Peyer's patch (tissue), 4 donors: ENCODE measurements around the gene RHOA. TPM values are rescaled to one million over a fixed set of nuclear protein-coding genes. Genes with fewer than 3 reads are reported as not detected.
"Not testable (repeated sequence)": the region's sequence is repeated elsewhere in the genome, so short reads cannot be mapped to it uniquely, and the experiment has no call there.

Experiments used
- DNase-seq, 3 donors: peaks; one replicate each; pipeline ENCODE4 v3.0.0-alpha.2; 2017 to 2019
- H3K27ac ChIP-seq, 4 donors: fragments of 200-600 bp; sonication (generic); one replicate each; pipeline ENCODE4 v1.5.1; 2016 to 2019
- H3K27me3 ChIP-seq, 2 donors: fragments of 200-600 bp; sonication (generic); one replicate each; pipeline ENCODE4 v1.5.1; 2019
- H3K36me3 ChIP-seq, 3 donors: fragments of 200-600 bp; sonication (generic); one replicate each; pipeline ENCODE4 v1.5.1; 2016 to 2019
- H3K4me1 ChIP-seq, 4 donors: fragments of 200-600 bp; sonication (generic); one replicate each; pipeline ENCODE4 v1.5.1; 2016 to 2019
- H3K4me3 ChIP-seq, 4 donors: fragments of 200-600 bp; sonication (generic); 1 replicate in 3 of 4; 2 replicates in 1 of 4; pipeline ENCODE4 v1.5.1; 2016 to 2019; ENCODE audit warnings: mild to moderate bottlenecking in 1 of 4
- H3K9me3 ChIP-seq, 4 donors: fragments of 200-600 bp; sonication (generic); one replicate each; pipeline ENCODE4 v1.5.1; 2016 to 2019; ENCODE audit warnings: mild to moderate bottlenecking in 1 of 4
- CTCF ChIP-seq, 6 experiments: fragments of 450-650 bp in 4 of 6; fragments of 200-600 bp in 2 of 6; sonication (generic) in 1 of 6; IDR thresholded peaks; one replicate each; pipeline ENCODE4 v1.5.1; 2017 to 2019; ENCODE audit warnings: antibody characterized with exemption in 6 of 6, mild to moderate bottlenecking in 3 of 6, moderate library complexity in 1 of 6
- POLR2A ChIP-seq, 2 donors: fragments of 450-650 bp; IDR thresholded peaks; one replicate each; pipeline ENCODE4 v1.5.1; 2017; ENCODE audit warnings: antibody characterized with exemption in 2 of 2, mild to moderate bottlenecking in 2 of 2, moderate library complexity in 2 of 2
- total RNA-seq, 4 donors: library from RNA; depleted of rRNA; stranded (reverse); fragments of >200 nt; gene quantifications; one replicate each; pipeline ENCODE4 v1.1.0, GENCODE V29; 2016

Gene RHOA
- total RNA-seq, 4 donors from 2014 or later, result 223 to 294 (median 274) TPM

- no peaks in the 10 kb centered on the region for H3K9me3 ChIP-seq
- H3K4me1 ChIP-seq, result peaks cover 0 to 5% (median 0%) of the 10 kb centered on the region in 4 donors
- DNase-seq, result no peak
- H3K27ac ChIP-seq, result peak overlapping the region; percentile 32 to 70 (median 48)
- TF ChIP-seq CTCF (IDR thresholded peaks at IDR 0.05) (no peak), POLR2A (IDR thresholded peaks at IDR 0.05) (no peak)
- no peaks in the 10 kb centered on the region for H3K27me3 ChIP-seq
- no peaks in the 10 kb centered on the region for H3K36me3 ChIP-seq
- no peak overlapping the region for H3K4me3 ChIP-seq
Observed at GRCh38 chr3:49351521-49352011, 60.2 kb downstream of the RHOA start.

- Histone ChIP-seq H3K9me3 (no peaks in the 10 kb centered on the region), H3K4me3 (no peak overlapping the region), H3K36me3 (no peaks in the 10 kb centered on the region), H3K27ac (peak overlapping the region in 2 of 4 donors; percentile 29 to 61), H3K27me3 (no peaks in the 10 kb centered on the region), H3K4me1 (peaks cover 0 to 5% (median 0%) of the 10 kb centered on the region in 4 donors)
- TF ChIP-seq CTCF (IDR thresholded peaks at IDR 0.05) (no peak), POLR2A (IDR thresholded peaks at IDR 0.05) (no peak)
- no peak for DNase-seq
Observed at GRCh38 chr3:49349348-49350114, 62.2 kb downstream of the RHOA start.

- not testable (repeated sequence) for H3K27ac ChIP-seq, H3K4me3 ChIP-seq, DNase-seq, H3K27me3 ChIP-seq, H3K4me1 ChIP-seq, H3K36me3 ChIP-seq, H3K9me3 ChIP-seq
Observed at GRCh38 chr3:49348361-49348760, 63.4 kb downstream of the RHOA start.

GRCh38 chr3:49346797-49347251 lies 65.0 kb downstream of the RHOA start:
- Histone ChIP-seq H3K27ac (peak overlapping the region in 2 of 4 donors; percentile 44 to 65), H3K36me3 (no peaks in the 10 kb centered on the region), H3K9me3 (no peaks in the 10 kb centered on the region), H3K27me3 (no peaks in the 10 kb centered on the region), H3K4me3 (no peak overlapping the region), H3K4me1 (peaks cover 0 to 4% (median 2%) of the 10 kb centered on the region in 4 donors)
- TF ChIP-seq CTCF (IDR thresholded peaks at IDR 0.05), result no peak
- no peak for TF ChIP-seq POLR2A (IDR thresholded peaks at IDR 0.05)
- DNase-seq, result no peak

- H3K27ac ChIP-seq, result peak overlapping the region; percentile 30 to 98 (median 66)
- no peak overlapping the region for H3K4me3 ChIP-seq
- H3K9me3 ChIP-seq, result no peaks in the 10 kb centered on the region
- peaks cover 0 to 18% (median 8%) of the 10 kb centered on the region in 4 donors for H3K4me1 ChIP-seq
- DNase-seq, result no peak
- TF ChIP-seq POLR2A (IDR thresholded peaks at IDR 0.05) (no peak), CTCF (IDR thresholded peaks at IDR 0.05) (no peak)
- H3K36me3 ChIP-seq, result no peaks in the 10 kb centered on the region
- no peaks in the 10 kb centered on the region for H3K27me3 ChIP-seq
Observed at GRCh38 chr3:49343163-49343562, 68.6 kb downstream of the RHOA start.

GRCh38 chr3:49341996-49342395 lies 69.8 kb downstream of the RHOA start:
- no peaks in the 10 kb centered on the region for H3K9me3 ChIP-seq
- H3K4me3 ChIP-seq, result no peak overlapping the region
- DNase-seq, result no peak
- H3K4me1 ChIP-seq, result peaks cover 0 to 18% (median 8%) of the 10 kb centered on the region in 4 donors
- H3K27ac ChIP-seq, result peak overlapping the region; percentile 30 to 98 (median 66)
- TF ChIP-seq CTCF (IDR thresholded peaks at IDR 0.05) (no peak), POLR2A (IDR thresholded peaks at IDR 0.05) (no peak)
- H3K36me3 ChIP-seq, result peaks cover 0 to 2% (median 0%) of the 10 kb centered on the region in 3 donors
- H3K27me3 ChIP-seq, result no peaks in the 10 kb centered on the region
